GM23338 (cell line): ENCODE results near the gene DRC3.

Experiments used
- CREB1 ChIP-seq: fragments of 250-450 bp; sonication (Bioruptor Pico); IDR thresholded peaks from 2 replicates; pipeline ENCODE4 v1.5.0; 2020; ENCODE audit warnings: low read depth, mild to moderate bottlenecking, moderate library complexity
- EZH2 ChIP-seq: fragments of 200-600 bp; sonication (generic); IDR thresholded peaks from one replicate; pipeline ENCODE4 v1.8.0; 2017; ENCODE audit warnings: antibody characterized with exemption, mild to moderate bottlenecking, low read depth; ENCODE audit not compliant: unreplicated experiment
- EZH2phosphoT487 ChIP-seq: fragments of 200-600 bp; sonication (generic); IDR thresholded peaks from one replicate; pipeline ENCODE4 v1.8.1; 2018; ENCODE audit warnings: antibody characterized with exemption; ENCODE audit not compliant: unreplicated experiment
- POLR2AphosphoS5 ChIP-seq: IDR thresholded peaks from 2 replicates; pipeline ENCODE4 v1.6.1; 2016; ENCODE audit warnings: antibody characterized with exemption, low read depth
- STAT1 ChIP-seq: IDR thresholded peaks from one replicate; pipeline ENCODE4 v1.6.1; 2016; ENCODE audit warnings: antibody characterized with exemption; ENCODE audit not compliant: unreplicated experiment
- ZNF331 ChIP-seq: fragments of 250-450 bp; sonication (Bioruptor Pico); IDR thresholded peaks from 2 replicates; pipeline ENCODE4 v1.5.0; 2020; ENCODE audit warnings: low read depth, mild to moderate bottlenecking, moderate library complexity
- TF ChIP-seq, protein P1 (sequence below), 2 experiments: fragments of 200-600 bp in 1 of 2; sonication (generic) in 1 of 2; conservative IDR thresholded peaks; 2 replicates each; pipeline versions ENCODE4 v1.5.1 to v1.6.1; 2016 to 2017; ENCODE audit warnings: antibody characterized with exemption in 2 of 2, low read depth in 2 of 2, mild to moderate bottlenecking in 2 of 2, moderate library complexity in 1 of 2
- TF ChIP-seq, protein P2 (sequence below): IDR thresholded peaks from one replicate; pipeline ENCODE4 v1.6.1; 2018; ENCODE audit warnings: antibody characterized with exemption; ENCODE audit not compliant: unreplicated experiment

DNA sequence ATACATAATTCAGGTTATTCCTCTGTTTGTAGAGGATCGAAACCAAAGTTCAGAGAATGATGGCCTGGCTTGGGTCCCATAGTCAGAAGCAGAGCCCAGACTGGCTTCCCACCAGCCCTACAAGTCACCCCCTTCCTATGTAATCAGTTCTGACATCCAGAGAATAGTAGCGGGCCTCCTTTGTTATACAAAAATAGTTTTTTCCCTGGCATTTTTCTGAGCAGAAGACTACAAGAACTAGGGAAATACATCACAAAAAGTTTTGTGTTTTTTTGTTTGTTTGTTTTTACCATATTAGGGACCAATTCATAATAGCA is 47.1 kb downstream of the DRC3 start:
- TF ChIP-seq, protein P1, sequence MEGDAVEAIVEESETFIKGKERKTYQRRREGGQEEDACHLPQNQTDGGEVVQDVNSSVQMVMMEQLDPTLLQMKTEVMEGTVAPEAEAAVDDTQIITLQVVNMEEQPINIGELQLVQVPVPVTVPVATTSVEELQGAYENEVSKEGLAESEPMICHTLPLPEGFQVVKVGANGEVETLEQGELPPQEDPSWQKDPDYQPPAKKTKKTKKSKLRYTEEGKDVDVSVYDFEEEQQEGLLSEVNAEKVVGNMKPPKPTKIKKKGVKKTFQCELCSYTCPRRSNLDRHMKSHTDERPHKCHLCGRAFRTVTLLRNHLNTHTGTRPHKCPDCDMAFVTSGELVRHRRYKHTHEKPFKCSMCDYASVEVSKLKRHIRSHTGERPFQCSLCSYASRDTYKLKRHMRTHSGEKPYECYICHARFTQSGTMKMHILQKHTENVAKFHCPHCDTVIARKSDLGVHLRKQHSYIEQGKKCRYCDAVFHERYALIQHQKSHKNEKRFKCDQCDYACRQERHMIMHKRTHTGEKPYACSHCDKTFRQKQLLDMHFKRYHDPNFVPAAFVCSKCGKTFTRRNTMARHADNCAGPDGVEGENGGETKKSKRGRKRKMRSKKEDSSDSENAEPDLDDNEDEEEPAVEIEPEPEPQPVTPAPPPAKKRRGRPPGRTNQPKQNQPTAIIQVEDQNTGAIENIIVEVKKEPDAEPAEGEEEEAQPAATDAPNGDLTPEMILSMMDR (conservative IDR thresholded peaks at IDR 0.05; ENCODE audit: low read depth in 2 of 2), result no peak
- TF ChIP-seq EZH2phosphoT487 (no peak), POLR2AphosphoS5 (no peak), EZH2 (no peak), CREB1 (CRISPR knock-in tag) (no peak), STAT1 (no peak), ZNF331 (no peak)
- TF ChIP-seq, protein P2, sequence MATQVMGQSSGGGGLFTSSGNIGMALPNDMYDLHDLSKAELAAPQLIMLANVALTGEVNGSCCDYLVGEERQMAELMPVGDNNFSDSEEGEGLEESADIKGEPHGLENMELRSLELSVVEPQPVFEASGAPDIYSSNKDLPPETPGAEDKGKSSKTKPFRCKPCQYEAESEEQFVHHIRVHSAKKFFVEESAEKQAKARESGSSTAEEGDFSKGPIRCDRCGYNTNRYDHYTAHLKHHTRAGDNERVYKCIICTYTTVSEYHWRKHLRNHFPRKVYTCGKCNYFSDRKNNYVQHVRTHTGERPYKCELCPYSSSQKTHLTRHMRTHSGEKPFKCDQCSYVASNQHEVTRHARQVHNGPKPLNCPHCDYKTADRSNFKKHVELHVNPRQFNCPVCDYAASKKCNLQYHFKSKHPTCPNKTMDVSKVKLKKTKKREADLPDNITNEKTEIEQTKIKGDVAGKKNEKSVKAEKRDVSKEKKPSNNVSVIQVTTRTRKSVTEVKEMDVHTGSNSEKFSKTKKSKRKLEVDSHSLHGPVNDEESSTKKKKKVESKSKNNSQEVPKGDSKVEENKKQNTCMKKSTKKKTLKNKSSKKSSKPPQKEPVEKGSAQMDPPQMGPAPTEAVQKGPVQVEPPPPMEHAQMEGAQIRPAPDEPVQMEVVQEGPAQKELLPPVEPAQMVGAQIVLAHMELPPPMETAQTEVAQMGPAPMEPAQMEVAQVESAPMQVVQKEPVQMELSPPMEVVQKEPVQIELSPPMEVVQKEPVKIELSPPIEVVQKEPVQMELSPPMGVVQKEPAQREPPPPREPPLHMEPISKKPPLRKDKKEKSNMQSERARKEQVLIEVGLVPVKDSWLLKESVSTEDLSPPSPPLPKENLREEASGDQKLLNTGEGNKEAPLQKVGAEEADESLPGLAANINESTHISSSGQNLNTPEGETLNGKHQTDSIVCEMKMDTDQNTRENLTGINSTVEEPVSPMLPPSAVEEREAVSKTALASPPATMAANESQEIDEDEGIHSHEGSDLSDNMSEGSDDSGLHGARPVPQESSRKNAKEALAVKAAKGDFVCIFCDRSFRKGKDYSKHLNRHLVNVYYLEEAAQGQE, result no peak
